Activated CD4-positive, alpha-beta T cell treated with anti-CD3 and anti-CD28 coated beads, Interleukin-2, amount 10 ng/mL, durations not matched to agents 24 days and 14 days (primary cell): ENCODE measurements around the gene USP32. TPM values are rescaled to one million over a fixed set of nuclear protein-coding genes. Genes with fewer than 3 reads are reported as not detected.
"Not testable (repeated sequence)": the region's sequence is repeated elsewhere in the genome, so short reads cannot be mapped to it uniquely, and the experiment has no call there.

ENCODE experiments used
- DNase-seq: peaks from one replicate; pipeline ENCODE4 v3.0.0; 2022
- H3K27ac Mint-ChIP-seq: one replicate; pipeline ENCODE4 v1.8.0; 2022; ENCODE audit warnings: mild to moderate bottlenecking, mixed read lengths
- H3K27me3 Mint-ChIP-seq: one replicate; pipeline ENCODE4 v1.8.0; 2022; ENCODE audit warnings: mixed read lengths
- H3K36me3 Mint-ChIP-seq: one replicate; pipeline ENCODE4 v1.8.0; 2022; ENCODE audit warnings: low read depth, mild to moderate bottlenecking, mixed read lengths
- H3K4me1 Mint-ChIP-seq: one replicate; pipeline ENCODE4 v1.8.0; 2021; ENCODE audit warnings: mixed read lengths
- H3K4me3 Mint-ChIP-seq: one replicate; pipeline ENCODE4 v1.8.0; 2022; ENCODE audit warnings: mild to moderate bottlenecking, moderate library complexity, mixed read lengths
- H3K9me3 Mint-ChIP-seq: one replicate; pipeline ENCODE4 v1.8.0; 2021; ENCODE audit warnings: mixed read lengths
- intact Hi-C: fragments of 100-400 bp; cut with micrococcal nuclease; formaldehyde crosslinking; loops from one replicate; pipeline ENCODE4 v1.15.1; 2023
- total RNA-seq: library from RNA; stranded (reverse); gene quantifications from 2 replicates; pipeline ENCODE4 v1.2.3, GENCODE V29; 2022

USP32 gene
- total RNA-seq, 1 donor from 2014 or later: 30.2 TPM

GRCh38 chr17:60224064-60224463, 167.9 kb downstream of the USP32 start:
- intact Hi-C loops: no loop called here
- no peaks in the 10 kb centered on the region for H3K9me3 Mint-ChIP-seq
- no peak for DNase-seq
- H3K4me3 Mint-ChIP-seq: no peak overlapping the region
- no peaks in the 10 kb centered on the region for H3K27me3 Mint-ChIP-seq
- no peaks in the 10 kb centered on the region for H3K4me1 Mint-ChIP-seq
- H3K27ac Mint-ChIP-seq: no peak overlapping the region
- peaks cover 11% of the 10 kb centered on the region for H3K36me3 Mint-ChIP-seq

DNA sequence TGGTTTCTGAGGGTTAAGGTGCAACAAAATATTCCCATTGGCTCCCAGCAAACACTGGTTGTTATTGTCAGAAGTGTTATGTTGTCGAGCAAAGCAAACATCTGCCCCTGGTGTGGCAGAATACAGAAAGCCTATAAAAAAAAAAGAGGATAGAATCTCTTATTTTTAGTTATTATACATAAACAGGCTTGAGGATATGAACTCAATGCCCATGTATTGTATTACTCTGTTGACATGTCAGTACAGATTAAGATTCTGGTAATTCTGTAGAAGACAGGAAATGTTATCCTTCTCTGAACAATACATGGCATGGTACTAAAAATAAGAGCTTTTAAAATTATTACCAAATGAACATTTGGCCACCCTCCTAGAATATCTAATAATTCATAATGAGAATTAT, 168.5 kb downstream of the USP32 start:
- Mint-ChIP-seq H3K4me1 (no peaks in the 10 kb centered on the region), H3K9me3 (no peaks in the 10 kb centered on the region), H3K36me3 (peaks cover 15% of the 10 kb centered on the region), H3K27me3 (no peaks in the 10 kb centered on the region), H3K27ac (no peak overlapping the region), H3K4me3 (no peak overlapping the region)
- intact Hi-C loops: no loop called here
- no peak for DNase-seq

DNA sequence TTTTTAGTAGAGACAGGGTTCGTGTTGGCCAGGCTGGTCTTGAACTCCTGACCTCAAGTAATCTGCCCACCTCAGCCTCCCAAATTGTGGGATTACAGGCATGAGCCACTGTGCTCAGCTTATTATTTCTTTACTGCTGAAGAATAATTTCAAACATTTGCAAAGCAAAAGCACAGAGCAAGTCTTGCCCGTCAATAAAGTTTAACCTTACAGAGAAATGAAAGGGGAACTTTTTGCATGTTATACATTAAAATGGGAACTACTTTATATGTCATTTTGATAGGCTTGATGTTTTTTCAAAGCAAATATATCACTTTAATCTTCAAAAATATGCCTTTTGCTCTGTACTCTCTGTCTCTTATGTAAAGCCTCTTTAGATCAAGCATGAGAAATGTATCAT, 173.2 kb downstream of the USP32 start:
- intact Hi-C loops, DNase-seq, H3K27ac Mint-ChIP-seq, H3K4me1 Mint-ChIP-seq, H3K27me3 Mint-ChIP-seq, H3K4me3 Mint-ChIP-seq, H3K9me3 Mint-ChIP-seq: not testable (repeated sequence)
- H3K36me3 Mint-ChIP-seq: peaks cover 17% of the 10 kb centered on the region

GRCh38 chr17:60215895-60216294, 176.0 kb downstream of the USP32 start:
- H3K27me3 Mint-ChIP-seq, intact Hi-C loops, H3K36me3 Mint-ChIP-seq, H3K4me1 Mint-ChIP-seq, H3K27ac Mint-ChIP-seq, DNase-seq, H3K9me3 Mint-ChIP-seq, H3K4me3 Mint-ChIP-seq: not testable (repeated sequence)

- H3K27me3 Mint-ChIP-seq, H3K4me1 Mint-ChIP-seq, H3K4me3 Mint-ChIP-seq, DNase-seq, H3K36me3 Mint-ChIP-seq, H3K27ac Mint-ChIP-seq, intact Hi-C loops, H3K9me3 Mint-ChIP-seq: not testable (repeated sequence)
Measured at GRCh38 chr17:60211282-60211681, 180.7 kb downstream of the USP32 start.

DNA sequence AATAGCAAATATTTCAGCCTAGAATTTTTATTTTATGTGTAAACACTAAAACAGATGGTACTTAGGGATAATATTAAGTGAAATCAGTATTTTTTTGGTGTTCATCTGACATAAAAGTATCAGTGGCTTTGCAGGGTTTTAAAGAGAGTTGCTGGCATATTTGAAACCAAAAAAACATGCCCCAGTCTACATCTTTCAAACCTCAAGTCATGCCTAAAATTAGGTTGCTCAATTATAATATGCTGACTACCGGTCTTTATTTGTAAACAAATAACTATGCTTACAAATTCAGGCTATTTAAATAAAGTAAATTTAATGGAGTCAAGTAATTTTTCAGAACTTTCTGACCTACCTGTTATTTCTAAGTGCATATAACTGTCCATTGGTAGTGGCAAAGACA, 183.6 kb downstream of the USP32 start:
- H3K36me3 Mint-ChIP-seq, H3K27ac Mint-ChIP-seq, H3K4me1 Mint-ChIP-seq, intact Hi-C loops, H3K4me3 Mint-ChIP-seq, H3K9me3 Mint-ChIP-seq, H3K27me3 Mint-ChIP-seq, DNase-seq: not testable (repeated sequence)

GRCh38 chr17:60205782-60206181, 186.2 kb downstream of the USP32 start:
- H3K4me1 Mint-ChIP-seq, DNase-seq, H3K36me3 Mint-ChIP-seq, intact Hi-C loops, H3K9me3 Mint-ChIP-seq, H3K4me3 Mint-ChIP-seq, H3K27ac Mint-ChIP-seq, H3K27me3 Mint-ChIP-seq: not testable (repeated sequence)

GRCh38 chr17:60198630-60199029, 193.3 kb downstream of the USP32 start:
- intact Hi-C loops, DNase-seq, H3K27me3 Mint-ChIP-seq, H3K4me3 Mint-ChIP-seq, H3K4me1 Mint-ChIP-seq, H3K27ac Mint-ChIP-seq, H3K9me3 Mint-ChIP-seq: not testable (repeated sequence)
- H3K36me3 Mint-ChIP-seq: peaks cover 29% of the 10 kb centered on the region

DNA sequence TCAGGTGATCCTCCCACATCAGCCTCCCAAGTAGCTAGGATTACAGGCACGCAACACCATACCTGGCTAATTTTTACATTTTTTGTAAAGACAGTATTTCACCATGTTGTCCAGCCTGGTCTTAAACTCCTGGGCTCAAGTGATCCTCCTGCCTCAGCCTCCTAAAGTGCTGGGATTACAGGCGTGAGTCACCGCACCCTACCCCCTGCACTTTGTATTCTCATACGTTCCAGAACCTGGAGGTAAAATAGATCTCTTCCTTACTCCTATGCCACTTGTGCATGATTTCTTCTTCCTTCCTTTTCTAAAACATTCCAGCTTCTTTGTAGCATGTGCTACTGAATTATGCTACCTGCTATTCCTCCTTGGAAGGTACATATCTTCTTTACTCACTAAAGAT, 197.8 kb downstream of the USP32 start:
- H3K27ac Mint-ChIP-seq, H3K4me3 Mint-ChIP-seq, H3K9me3 Mint-ChIP-seq, DNase-seq, H3K27me3 Mint-ChIP-seq, H3K4me1 Mint-ChIP-seq, intact Hi-C loops: not testable (repeated sequence)
- peaks cover 45% of the 10 kb centered on the region for H3K36me3 Mint-ChIP-seq

DNA sequence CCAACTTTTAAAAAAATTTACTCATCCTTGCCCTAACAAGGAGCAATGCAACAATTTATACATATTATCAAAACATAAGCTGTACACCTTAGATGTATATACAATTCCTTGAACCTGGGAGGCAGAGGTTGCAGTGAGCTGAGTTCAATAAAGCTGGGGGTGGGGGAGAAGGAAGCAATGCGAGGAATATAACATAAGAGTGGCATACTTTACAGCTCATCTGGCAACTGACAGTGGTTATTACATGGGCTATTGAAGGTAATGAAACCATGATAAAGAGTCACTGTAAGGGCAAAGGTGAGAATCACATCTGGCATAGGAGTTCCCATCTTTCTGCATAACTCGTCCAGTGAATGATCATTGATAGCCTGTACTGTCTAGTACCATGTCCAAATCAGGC, 198.5 kb downstream of the USP32 start:
- Mint-ChIP-seq H3K36me3 (peaks cover 47% of the 10 kb centered on the region), H3K4me3 (no peak overlapping the region), H3K27me3 (no peaks in the 10 kb centered on the region), H3K9me3 (no peaks in the 10 kb centered on the region), H3K4me1 (no peaks in the 10 kb centered on the region), H3K27ac (no peak overlapping the region)
- intact Hi-C loops: no loop called here
- DNase-seq: no peak

DNA sequence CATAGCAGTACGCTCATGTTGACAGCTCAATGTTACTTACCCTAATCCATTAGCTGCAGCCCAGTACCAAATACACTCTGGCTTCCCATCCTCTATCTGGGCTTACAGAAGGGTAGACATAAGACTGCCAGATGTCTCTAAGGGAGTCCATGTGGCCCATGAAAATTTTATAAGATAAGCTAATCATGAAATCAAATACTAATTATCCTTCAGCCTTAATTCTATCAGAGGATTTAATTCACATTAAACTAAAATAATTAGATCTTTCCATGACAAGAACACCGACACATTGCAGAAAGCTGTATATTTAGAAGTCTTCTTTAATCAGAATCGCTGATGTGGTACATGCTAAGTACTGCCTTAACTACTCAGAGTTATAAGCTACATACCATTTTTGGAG, 198.9 kb downstream of the USP32 start:
- not testable (repeated sequence) for H3K9me3 Mint-ChIP-seq

DNA sequence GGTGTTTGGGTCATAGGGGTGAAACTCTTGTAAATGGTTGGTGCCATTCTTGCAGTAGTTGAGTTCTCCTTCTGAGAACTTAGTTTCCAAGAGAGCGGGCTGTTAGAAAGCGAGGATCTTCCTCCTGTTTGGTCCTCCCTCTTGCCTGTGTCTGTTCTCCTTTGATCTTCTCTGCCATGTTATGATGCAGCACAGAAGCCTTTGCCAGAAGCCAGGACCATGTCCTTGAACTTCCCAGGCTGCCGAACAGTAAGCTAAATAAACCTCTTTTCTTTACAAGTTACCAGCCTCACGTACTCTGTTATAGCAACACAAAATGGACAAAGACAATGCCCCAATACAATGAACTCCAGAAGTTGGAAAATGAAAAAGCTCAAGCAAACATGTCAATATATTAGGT, 201.9 kb downstream of the USP32 start:
- H3K36me3 Mint-ChIP-seq: peaks cover 33% of the 10 kb centered on the region
- H3K27ac Mint-ChIP-seq, H3K27me3 Mint-ChIP-seq, intact Hi-C loops, H3K9me3 Mint-ChIP-seq, H3K4me1 Mint-ChIP-seq, DNase-seq, H3K4me3 Mint-ChIP-seq: not testable (repeated sequence)

More for the DNA sequence above, 198.9 kb downstream of the USP32 start:
- intact Hi-C loops, DNase-seq, H3K27me3 Mint-ChIP-seq, H3K4me1 Mint-ChIP-seq, H3K27ac Mint-ChIP-seq, H3K4me3 Mint-ChIP-seq: not testable (repeated sequence)
- H3K36me3 Mint-ChIP-seq: peaks cover 43% of the 10 kb centered on the region

DNA sequence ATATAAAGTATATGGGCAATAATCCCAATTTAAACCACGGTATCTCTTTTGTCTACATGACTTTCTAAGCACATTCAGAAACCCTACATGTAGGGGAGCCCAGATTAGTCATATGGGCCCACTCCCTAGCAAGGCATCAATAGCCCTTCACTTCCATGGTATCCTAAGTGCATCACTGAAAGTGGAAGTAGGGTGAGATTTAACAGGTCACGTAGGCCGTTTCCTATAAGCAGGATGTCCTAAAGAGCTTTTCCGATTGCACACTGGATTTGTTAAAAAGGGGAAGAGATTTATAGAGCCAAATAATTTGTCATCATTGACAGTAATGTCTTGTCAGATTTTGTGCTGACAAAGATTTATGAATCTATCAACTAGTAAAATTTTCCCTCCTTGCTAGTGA, 203.2 kb downstream of the USP32 start:
- Mint-ChIP-seq H3K27me3 (no peaks in the 10 kb centered on the region), H3K36me3 (peaks cover 30% of the 10 kb centered on the region), H3K9me3 (no peaks in the 10 kb centered on the region), H3K27ac (no peak overlapping the region), H3K4me3 (no peak overlapping the region), H3K4me1 (peaks cover 2% of the 10 kb centered on the region)
- DNase-seq: no peak
- intact Hi-C loops: no loop called here

- H3K27me3 Mint-ChIP-seq, intact Hi-C loops, H3K9me3 Mint-ChIP-seq, H3K4me1 Mint-ChIP-seq, H3K27ac Mint-ChIP-seq, DNase-seq, H3K4me3 Mint-ChIP-seq: not testable (repeated sequence)
- H3K36me3 Mint-ChIP-seq: peaks cover 27% of the 10 kb centered on the region
Measured at GRCh38 chr17:60186846-60187745, 204.8 kb downstream of the USP32 start.

DNA sequence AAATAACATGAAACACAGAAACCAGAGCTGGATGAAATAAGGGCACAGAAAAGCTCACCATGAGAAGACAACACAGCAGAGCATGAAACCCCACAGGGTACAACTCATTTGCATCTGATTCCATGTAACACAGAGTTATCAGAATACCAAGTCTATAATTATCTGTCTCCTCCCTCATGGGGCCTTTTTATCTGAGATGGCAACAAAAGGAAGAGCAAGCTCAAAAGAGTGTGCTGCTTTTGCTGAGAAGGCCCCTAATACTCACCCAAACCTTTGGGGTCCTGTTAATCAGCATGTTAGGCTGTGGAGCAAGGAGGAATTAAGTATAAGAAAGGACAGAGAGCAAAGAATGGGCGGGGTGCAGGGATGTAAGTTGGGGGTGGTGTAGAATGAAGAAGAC, 205.6 kb downstream of the USP32 start:
- H3K27me3 Mint-ChIP-seq, H3K4me1 Mint-ChIP-seq, H3K4me3 Mint-ChIP-seq, H3K27ac Mint-ChIP-seq, intact Hi-C loops, DNase-seq, H3K9me3 Mint-ChIP-seq: not testable (repeated sequence)
- H3K36me3 Mint-ChIP-seq: peaks cover 25% of the 10 kb centered on the region
